T-helper 1 cell treated with Interleukin-12 subunit alpha and Interleukin-12 subunit beta and Interleukin-4 antibody, amounts not matched to agents 30 ng/mL and 1 ng/mL, for 36 hours (primary cell): Measurements from ENCODE around the gene TMEM106C. TPM values are rescaled to one million over a fixed set of nuclear protein-coding genes. Genes with fewer than 3 reads are reported as not detected.

Source experiments
- intact Hi-C: fragments of 100-400 bp; cut with micrococcal nuclease; formaldehyde crosslinking; loops from one replicate; pipeline ENCODE4 v1.15.1; 2024
- total RNA-seq: library from RNA; stranded (reverse); gene quantifications from 2 replicates; pipeline ENCODE4 v1.2.3, GENCODE V29; 2022

The TMEM106C gene
- total RNA-seq, 1 donor from 2014 or later: 106 TPM

GRCh38 chr12:47992776-47993175 lies 29.4 kb downstream of the TMEM106C start:
- intact Hi-C loops: no loop called here

- intact Hi-C loops: no loop called here
Measured at GRCh38 chr12:47993491-47993890, 30.1 kb downstream of the TMEM106C start.

DNA sequence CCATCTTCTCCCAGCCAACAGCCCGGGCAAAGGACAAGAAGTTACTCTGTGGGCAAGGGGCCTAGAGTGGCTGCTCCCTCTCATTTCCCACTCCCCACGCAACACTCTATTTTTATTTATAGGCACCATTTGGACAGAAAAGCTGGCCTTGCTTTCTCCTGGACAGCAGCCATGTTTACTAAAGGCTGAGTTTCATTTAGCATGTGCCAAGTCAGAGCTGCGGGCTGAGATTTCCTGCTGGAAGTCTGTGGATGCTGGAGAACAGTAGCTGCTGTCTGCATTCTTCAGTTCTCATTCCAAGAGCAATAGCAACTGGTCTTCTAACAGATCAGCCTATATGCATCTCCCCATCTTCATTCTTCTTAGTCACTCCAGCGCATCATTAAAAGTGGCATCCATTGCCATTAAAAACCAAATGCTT lies 32.6 kb downstream of the TMEM106C start:
- intact Hi-C loops: no loop called here

GRCh38 chr12:47997321-47997720 lies 33.9 kb downstream of the TMEM106C start:
- intact Hi-C loops: no loop called here

DNA sequence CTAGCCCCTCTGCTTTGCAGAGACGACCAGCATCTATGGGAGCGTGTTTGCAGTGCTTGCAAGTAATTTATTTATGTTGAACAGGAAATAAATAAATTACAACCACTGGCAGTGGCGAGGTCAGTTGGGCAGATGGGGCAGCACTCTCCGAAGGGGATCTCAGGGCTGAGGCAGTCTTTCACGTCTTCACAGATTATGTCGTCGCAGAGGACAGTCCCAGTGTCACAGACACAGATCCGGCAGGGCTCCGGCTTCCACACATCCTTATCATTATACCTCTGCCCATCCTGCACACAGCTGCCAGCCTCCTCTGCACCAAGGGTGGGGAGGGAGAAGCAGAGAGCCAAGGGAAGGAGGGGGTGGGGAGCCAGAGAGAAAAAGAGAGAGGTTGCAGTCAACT lies 36.4 kb downstream of the TMEM106C start:
- intact Hi-C loops: loop anchor here (5.0 kb wide), 4 partner anchors 107 to 977 kb away; partner anchors contain the start of genes SENP1 and WNT1

GRCh38 chr12:48000878-48001504 lies 37.6 kb downstream of the TMEM106C start:
- intact Hi-C loops: loop anchor here (5.0 kb wide), 4 partner anchors 106 to 976 kb away; partner anchors contain the start of genes SENP1 and WNT1

- intact Hi-C loops: loop anchor here (5.0 kb wide), 4 partner anchors 106 to 976 kb away; partner anchors contain the start of genes SENP1 and WNT1
Measured at GRCh38 chr12:48001505-48002413, 38.4 kb downstream of the TMEM106C start.

DNA sequence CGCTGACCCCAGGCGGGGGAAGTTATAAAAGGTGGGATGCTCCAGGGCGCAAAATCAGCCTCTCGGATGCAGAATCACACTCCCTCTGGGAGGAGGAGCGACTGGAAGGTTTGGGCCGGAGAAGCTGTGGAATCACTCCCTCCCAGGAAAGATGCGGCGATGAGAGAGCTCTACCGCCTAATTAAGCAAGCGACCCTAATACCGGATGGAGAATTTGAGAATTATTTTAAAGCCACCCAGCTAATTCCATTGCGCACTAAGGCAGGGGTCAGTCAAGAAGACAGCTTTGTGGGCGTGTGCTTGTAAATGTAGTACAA lies 39.0 kb downstream of the TMEM106C start:
- intact Hi-C loops: loop anchor here (5.0 kb wide), 4 partner anchors 105 to 975 kb away; partner anchors contain the start of genes SENP1 and WNT1

- intact Hi-C loops: loop anchor here (5.0 kb wide), 4 partner anchors 105 to 975 kb away; partner anchors contain the start of genes SENP1 and WNT1
Measured at GRCh38 chr12:48002773-48003218, 39.4 kb downstream of the TMEM106C start.

DNA sequence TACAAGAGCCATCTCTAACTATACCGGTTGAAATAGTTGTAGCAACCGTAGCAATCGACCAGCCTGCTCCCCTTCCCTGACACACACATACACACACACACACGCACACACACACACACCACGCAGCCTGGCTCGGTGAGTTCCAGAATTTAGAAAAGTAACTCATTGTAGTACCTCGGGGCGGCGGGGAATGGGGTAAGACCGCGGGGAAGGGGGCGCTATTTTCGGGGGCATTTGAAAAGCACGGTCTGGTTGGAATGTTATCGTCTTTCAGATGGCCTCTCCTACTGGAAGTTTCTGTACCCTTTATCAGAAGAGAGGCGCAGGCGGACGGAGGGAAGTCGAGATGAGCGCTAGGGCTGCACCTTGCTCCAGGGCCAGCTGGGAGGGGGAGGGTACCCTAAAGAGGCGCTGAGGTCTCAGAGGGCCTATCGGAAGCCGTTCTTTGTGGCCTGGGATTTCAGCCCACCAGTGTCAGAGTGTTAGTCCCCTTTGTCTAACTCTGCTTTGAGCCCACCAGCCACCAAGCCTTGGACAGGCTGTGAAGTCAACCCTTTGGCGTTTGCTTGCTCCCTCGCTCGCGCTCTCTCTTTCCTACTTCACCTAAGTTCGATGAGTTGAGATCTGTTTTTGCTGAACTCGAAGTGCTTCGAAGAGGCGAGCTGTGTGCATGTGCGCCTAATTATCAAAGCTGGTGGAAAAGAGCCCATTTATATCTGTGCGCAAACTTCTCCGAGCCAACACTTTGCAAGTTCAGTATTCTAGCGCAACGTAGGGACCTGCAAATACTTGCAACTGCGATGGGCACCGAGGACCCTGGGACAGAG lies 40.0 kb downstream of the TMEM106C start:
- intact Hi-C loops: loop anchor here (5.0 kb wide), 4 partner anchors 104 to 974 kb away; partner anchors contain the start of genes SENP1 and WNT1

DNA sequence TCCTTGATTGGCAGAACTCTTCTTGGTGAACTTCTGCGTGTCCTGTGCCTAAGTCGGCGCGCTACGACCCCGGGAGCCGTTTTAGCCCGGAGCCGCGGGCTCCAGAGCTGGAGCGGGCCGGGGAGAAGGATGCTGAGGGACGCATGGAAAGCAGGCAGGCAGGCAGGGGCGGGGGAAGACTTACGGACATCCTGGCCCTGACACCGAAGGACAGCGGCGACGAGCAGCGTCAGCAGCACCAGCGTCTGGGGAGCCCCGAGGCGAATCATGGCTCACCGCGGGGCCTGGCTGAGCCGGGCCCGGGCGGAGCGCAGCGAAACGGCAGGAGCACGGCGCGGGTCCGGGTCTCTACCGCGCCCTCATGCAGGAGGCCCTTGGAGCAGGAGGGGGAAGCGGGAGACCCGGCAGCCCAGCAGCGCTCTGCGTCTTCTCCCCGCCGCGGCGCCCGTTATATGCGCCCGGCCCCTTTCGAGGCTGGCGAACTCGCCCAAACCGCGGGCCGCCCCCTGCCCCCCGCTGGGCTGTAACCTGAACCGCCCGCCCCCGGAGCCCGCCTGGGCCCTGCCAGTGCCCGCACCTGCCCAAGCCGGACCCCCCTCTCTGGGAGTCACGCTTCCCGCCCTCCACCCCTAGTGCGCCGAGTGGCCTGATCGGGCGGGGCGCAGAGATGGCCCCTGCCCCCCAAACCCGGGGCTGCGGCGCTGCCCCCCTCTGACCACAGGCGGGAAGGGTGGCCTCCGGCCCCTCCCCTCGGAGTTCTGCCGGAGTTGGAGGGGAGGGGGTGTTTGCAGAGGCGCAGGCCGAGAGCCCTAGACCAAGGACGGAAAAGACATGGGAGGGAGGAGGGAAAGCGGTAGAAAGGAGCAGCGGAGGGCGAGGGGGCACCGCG lies 40.9 kb downstream of the TMEM106C start, which contains the start of gene COL2A1:
Gene COL2A1, minus strand, starts transcription at position 424 of the 889 bp plus-strand sequence. Its CDS starts 155 bp downstream, at position 269.
- intact Hi-C loops: loop anchor here (5.0 kb wide), 4 partner anchors 103 to 973 kb away; partner anchors contain the start of genes SENP1 and WNT1

GRCh38 chr12:48005001-48005749 lies 41.8 kb downstream of the TMEM106C start:
- intact Hi-C loops: no loop called here

DNA sequence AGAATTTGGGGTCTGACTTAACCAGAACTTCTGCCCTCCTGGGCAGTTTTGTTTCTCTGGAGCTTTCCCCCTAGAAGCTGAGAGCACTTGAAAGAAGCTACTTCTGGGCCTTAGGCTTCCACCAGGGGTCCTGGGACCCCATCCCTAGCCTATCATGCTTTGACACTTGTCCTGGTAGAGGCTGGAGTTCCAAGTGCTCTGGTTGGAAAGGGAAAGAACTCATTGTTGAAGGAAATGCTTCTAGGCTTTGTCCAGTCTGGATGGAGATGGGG lies 42.3 kb downstream of the TMEM106C start:
- intact Hi-C loops: no loop called here

DNA sequence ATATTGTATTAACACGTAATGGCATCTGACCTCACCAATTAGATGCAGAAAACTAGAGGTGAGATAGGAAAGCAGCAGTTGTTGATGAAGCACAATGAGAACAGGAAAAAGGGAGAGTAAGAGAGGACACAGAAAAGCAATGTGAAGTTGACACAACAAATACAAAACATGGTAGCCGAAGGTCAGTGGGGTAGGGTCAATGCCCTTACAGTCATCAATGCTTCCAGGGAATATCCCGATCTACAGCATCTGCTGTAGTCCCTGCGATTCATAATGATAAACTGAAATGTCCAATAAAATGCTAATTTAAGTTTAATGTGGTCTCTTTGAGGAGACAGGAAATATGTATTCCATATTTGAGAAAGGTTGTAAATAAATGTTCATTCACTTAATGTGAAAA lies 43.8 kb downstream of the TMEM106C start:
- intact Hi-C loops: no loop called here

GRCh38 chr12:48008349-48008748 lies 45.0 kb downstream of the TMEM106C start:
- intact Hi-C loops: no loop called here

GRCh38 chr12:48008950-48009349 lies 45.6 kb downstream of the TMEM106C start:
- intact Hi-C loops: no loop called here

DNA sequence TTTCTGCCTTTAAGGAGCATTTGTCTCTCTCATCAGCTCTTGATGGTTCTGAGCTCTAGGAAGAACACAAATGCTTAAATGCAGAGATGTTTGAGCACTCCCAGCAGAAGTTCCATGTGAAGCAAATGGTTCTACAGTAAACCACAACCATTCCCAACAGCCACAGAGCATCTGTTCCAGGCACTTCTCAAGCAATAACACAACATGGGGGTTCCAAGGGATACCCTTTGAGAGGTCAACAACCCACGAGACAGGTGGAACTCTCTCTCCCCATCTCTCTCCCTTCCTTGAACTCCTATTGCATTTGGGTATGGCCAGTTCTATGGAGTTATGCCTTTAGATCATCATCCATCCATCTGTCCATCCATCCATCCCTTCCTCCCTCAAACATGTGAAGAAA lies 46.1 kb downstream of the TMEM106C start:
- intact Hi-C loops: no loop called here

DNA sequence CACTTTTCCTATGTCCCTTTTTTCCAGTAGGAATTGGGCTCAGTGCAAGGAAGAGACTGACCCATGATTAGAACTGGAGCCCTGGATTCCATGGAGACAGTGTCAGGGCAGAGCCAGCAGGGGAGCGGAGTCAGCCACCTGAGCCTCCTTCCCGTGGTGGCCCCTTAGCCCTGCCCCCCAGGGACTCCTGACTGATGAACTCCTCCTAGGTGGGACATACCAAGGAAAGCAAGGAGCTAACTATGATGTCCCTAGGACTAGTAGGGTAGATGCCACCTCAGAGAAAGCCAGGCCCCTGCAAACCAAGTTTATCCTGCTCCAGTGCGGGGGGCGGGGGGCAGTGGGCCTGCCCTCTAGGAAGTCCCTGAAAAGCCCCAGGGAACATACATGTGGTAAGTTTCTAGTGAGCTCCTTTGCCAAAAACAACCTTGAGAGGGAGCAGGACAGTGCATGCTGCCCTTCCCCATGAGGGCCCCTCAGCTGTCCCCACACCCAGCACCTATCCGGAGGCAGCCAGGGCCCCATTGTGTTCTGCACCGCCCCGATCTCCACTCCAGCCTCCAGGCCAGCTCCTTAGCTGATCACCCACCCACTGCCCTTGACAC lies 47.1 kb downstream of the TMEM106C start:
- intact Hi-C loops: no loop called here

- intact Hi-C loops: no loop called here
Measured at GRCh38 chr12:48012070-48012469, 48.7 kb downstream of the TMEM106C start.
